ENCODE data around the gene LDLRAD1.
"Not testable (repeated sequence)": the region's sequence is repeated elsewhere in the genome, so short reads cannot be mapped to it uniquely, and the experiment has no call there.

The LDLRAD1 gene, protein sequence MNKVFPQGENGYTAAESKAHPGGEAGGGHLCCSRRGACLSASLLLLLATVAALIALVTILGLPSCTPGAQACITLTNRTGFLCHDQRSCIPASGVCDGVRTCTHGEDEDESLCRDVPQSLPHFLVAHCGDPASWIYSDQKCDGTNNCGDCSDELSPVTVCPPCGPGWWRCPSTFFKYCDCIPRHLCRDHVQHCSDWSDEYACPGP

DNA sequence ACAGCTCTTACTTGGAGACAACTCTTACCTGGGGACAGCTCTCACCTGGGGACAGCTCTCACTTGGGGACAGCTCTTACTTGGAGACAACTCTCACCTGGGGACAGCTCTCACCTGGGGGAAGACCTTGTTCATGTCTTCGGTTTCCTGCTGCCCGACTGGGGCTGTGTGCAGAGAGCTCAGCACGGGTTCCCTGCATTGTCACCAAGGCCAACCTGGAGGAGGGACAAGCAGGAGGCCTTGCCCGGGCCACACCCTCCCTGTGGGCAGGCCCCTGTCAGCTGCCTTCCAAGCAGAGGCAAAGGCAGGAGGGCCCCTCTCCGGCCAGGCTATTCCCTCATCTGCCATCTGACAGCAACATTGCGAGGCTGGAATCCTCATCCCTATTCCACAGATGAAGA, at the start of gene LDLRAD1:
Gene LDLRAD1, minus strand, starts transcription at position 208 of the 400 bp plus-strand sequence. Its CDS starts 74 bp downstream, at position 134.
- no peak for DNase-seq

DNA sequence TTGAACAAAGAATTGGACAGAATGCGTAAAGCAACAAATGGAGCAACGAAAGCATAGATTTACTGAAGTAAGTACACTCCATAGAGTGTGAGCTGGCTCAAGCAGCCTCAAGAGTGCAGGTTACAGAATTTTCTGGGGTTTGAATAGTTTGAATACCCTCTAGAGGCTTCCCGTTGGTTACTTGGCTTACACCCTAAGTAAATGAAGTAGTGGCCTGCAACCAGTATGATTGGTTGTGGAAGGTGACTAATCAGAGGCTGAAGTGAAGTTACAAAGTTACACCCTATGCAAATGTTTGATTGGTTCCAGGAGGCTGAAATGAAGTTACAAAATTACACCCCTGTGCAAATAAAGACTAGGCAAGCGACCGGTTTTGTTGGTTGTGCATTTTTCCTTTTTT, 46.3 kb upstream of the LDLRAD1 start:
- peak; percentile 15 for DNase-seq

DNA sequence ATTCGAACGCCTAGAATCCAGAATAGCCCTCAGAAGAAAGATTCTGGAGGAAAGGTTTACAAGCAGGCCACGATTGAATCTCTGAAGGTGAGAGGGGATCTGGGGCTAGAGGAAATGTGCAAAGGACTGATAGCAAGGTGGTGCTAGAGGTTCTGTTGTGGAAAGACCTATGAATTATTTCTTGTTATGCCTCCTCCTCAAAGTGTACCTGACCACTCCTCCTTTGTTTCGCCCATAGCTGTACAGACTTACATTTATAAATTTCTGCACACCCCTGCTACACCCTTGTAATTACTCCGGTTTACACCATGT, 36.4 kb upstream of the LDLRAD1 start:
- DNase-seq, result no peak

DNA sequence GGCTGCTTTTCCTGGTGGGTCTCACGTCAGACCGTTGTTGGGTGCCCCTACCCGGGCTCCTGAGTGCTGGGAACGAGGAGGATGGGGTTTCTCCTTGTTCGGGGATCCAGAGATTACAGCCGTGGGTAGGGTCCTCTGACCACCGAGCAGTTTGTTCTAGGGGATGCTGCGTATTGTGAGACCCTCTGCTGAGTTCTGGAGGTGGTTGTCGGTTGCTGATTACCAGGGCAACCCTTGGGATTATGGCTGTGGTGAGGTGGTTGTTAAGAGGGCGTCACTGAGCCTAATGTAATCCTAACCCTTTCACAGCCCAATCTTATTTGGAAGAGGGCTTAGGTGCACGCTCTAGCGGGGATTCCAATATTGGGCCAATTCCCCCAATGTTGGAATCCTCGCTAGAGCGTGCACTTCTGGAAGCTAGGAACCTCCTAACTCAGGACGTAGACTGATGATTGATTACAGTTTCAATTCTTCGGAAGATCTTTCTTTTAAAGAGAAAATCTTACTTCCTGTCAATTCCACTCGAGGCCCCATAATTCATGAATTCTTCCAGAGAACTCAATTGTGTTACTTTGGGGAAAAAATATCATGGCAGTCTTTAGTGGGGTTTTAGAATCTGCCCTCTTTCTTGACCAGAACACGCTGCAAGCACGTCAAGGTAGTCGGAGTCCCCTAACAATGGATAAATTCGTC, 35.9 kb upstream of the LDLRAD1 start:
- DNase-seq, result no peak

DNA sequence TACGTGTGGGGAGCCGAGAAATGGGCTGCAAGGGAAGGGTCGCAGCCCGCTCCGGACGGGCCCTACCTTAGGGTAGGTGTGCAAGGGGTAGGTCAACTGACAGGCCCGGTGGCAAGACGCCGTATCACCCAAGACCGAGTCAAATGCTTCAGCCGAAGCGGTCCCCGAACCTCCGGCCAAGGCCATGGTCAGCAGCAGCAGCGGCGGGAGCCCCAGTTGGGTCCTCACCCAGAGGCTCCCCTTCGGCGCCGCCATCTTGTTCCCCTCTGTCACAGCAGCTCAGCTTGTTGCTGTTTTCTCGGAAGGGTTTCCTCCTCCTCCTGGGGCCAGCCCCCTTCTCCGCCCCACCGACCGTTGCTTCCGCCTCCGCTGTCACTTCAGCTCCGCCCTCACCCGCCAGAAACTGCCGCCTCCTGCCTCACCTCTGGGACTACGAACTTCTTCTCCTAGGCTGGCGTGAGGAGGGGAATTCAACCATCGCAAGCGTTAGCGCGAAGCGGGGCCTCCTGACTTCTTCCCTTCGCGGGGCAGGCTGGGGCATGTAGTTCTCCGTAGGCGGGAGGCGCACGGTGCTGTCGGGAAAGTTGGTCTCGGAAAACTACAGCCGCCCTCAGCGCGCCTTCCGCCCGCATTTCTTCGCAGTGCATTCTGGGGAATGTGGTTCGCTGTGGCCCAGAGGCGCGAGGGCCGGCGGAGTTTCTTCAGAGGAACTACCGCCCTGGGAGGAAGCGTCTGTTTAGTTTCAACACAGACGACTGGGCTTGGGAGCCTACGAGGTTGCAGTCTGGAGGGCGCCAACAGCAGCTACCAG, 35.2 kb upstream of the LDLRAD1 start, which contains the start of the genes TCEANC2 and TMEM59:
Gene TCEANC2, plus strand, starts transcription at position 675 of the 811 bp plus-strand sequence. CDS start 815 bp downstream, outside the sequence.
Gene TMEM59, minus strand, starts transcription at position 271 of the 811 bp plus-strand sequence. Its CDS starts 16 bp downstream, at position 255.
- DNase-seq, result peak; percentile 99

DNA sequence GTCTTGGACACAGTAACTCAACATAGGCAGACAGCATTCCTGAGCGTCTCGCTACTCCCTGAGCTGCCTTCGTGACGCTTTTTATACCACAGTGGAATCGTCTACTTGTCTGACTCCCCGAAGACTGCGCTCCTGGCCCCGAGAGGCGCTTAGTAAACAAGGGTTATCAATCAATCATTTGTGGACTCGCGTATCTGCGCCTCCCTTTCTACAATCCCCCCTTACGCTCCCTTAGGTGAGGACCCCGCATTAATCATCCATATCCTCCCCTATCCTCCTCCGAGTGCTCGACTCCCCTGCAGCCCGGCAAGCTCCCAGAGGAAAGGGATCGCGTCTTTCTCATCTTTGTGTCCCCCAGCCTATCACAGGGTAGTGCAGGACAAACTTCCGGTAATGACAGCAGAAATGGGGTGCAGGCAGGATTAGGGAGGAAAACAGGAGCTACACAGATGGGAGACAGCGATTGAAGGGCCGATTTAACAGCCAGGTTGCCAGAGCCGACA, 34.5 kb upstream of the LDLRAD1 start:
- peak; percentile 79 for DNase-seq

DNA sequence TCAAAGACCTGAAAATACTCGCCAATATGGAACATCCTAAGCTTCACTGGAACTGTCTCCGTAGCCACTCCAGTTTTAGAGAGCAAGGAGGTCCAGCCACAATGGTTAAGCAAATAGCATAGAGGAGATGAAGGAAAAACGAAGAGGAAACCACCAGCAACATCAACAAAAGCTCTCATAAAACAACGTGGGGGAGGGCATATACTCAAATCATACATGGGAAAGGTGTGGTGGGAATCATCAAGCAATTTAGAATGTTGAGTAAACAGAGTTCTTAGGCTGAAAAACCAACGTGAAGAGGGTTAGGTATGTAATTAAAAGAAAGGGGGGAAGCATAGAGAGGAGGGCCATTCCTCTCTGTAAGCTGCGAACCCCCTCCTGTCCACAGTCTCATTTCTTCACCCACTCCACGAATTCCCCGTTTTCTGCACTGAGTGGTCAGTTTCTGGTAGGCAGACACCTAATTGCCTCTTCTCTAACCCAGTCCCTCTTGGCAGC, 34.0 kb upstream of the LDLRAD1 start:
- no peak for DNase-seq

DNA sequence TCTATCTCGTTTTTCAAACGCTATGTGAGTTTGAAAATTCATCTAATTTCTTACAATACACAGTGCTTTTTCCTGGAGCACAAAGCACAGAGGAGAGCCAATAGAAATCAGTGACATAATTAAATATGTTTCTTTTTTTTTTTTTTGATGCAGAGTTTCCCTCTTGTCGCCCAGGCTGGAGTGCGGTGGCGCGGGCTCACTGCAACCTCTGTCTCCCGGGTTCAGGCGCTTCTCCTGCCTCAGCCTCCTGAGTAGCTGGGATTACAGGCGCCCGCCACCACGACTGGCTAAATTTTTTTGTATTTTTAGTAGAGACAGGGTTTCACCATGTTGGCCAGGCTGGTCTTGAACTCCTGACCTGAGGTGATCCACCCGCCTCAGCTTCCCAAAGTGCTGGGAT, 32.4 kb upstream of the LDLRAD1 start:
- not testable (repeated sequence) for DNase-seq

DNA sequence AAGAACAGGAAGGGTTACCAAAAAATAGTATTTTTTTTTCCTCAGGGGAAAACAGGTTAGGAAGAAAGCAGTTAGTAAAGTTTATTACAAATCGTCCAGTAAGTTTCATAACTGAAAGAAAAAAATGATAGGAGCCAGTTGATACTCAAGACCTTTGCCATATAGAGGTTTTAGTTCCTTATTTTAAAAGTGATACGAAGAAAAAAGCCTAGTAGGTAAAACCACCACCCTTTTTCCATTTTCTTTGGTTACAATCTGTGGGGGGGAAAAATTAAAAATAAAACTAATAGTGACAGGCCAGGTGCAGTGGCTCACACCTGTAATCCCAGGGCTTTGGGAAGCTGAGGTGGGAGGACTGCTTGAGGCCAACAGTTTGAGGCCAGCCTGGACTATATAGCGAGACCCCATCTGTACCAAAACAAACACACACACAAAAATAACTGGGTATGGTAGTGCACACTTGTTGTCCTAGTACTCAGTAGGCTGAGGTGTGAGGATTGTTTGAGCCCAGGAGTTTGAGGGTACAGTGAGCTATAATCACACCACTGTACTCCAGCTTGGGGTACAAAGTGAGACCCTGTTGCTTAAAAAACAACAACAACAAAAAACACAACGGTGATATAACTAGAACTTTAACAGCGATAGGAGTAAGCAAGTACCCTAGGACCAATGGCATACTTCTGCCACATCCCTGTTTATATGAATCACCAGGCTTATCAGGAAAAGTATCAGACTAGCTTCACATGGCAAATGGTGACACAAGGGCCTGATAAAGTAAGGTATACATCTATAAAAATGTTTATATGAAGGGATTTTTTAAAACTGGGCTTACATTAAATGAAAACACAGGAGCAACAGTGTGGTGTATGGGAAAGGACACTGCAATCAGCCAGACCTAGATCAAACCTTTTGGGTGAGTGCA, 29.7 kb upstream of the LDLRAD1 start:
- DNase-seq, result no peak

DNA sequence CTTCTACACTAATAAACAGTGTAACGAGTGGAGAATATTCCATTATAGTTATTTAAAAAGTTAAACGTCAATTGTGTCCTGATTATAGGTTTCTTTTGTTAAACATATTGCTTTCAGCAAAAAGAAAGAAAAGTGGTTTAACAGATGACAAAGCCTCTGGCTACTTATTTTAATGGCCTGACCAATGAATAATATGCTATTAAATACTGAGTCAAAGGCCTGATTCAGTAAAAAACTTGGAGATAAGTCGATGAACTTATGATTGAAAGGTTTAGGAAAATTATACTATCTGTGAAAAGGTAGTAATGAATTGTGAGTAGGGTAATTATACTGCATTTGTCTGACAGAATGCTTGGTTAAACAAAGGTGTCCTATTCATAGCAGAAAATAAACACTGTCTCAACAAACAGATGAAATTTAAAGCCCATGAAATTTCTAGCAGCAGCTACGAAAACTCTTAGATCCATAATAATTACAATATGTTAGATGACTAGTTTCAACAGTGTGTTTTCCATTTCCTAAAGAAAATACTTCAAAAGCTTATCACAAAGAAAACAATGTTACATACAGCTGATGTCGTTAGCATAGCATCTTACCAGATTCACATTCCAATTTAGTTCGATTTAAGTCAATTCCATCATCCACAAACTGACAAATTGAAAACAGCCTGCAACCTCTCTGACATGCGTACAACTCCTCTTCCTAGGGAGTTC, 28.8 kb upstream of the LDLRAD1 start:
- DNase-seq, result peak; percentile 8

DNA sequence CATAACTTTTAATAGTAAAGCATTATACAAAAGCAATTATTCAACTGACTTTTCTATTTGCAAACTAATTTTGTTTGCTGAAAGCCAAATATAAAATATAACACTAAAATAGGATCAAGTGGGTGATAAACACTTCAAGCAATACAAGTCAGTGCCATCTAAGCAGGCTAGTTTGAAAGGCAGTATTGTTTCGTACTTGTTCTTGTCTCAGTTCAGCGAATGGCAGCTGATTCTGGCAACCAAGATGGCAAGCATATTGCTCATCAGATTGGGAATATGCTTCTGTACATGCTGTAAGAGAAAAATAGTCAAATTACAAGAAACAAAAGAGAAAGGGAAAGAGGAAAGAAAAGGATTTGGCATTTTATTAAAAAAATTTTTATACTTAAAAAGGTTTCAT, 27.5 kb upstream of the LDLRAD1 start:
- no peak for DNase-seq

DNA sequence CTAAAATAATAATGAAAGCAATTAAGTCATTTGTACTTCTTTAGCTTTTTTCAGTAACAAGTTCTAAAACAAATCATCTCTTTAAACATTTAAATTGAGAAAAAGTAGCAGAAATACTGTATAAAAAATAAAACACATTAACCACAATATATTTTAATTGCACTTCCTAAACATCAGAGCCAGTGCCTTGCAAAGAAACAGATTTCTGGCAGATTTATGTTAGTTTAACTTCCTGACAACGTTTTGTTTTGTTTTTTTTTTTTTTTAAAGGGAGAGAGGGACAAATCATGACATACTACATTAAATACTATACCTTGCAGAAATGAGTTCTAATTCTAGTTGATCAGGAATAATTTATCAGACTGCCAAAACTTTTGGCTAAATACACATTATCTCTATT, 23.8 kb upstream of the LDLRAD1 start:
- no peak for DNase-seq

DNA sequence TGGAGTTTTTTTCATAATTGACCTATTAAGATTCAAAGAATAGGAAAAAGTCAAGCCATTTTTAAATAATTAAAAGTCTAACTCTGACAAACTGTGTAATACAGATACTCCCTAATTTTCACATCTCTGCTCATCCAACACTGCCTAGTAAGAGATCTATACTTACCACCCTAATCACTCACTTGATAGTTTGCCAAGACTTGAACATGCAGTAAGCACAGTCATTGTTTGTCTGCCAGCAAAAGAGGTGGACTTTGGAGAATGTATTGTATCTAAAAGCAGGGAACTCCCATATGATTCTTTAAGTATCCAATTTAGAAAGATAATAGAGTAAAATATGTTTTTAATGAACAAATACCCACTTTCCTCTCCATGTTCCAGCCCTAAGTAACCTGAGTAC, 19.5 kb upstream of the LDLRAD1 start:
- no peak for DNase-seq

DNA sequence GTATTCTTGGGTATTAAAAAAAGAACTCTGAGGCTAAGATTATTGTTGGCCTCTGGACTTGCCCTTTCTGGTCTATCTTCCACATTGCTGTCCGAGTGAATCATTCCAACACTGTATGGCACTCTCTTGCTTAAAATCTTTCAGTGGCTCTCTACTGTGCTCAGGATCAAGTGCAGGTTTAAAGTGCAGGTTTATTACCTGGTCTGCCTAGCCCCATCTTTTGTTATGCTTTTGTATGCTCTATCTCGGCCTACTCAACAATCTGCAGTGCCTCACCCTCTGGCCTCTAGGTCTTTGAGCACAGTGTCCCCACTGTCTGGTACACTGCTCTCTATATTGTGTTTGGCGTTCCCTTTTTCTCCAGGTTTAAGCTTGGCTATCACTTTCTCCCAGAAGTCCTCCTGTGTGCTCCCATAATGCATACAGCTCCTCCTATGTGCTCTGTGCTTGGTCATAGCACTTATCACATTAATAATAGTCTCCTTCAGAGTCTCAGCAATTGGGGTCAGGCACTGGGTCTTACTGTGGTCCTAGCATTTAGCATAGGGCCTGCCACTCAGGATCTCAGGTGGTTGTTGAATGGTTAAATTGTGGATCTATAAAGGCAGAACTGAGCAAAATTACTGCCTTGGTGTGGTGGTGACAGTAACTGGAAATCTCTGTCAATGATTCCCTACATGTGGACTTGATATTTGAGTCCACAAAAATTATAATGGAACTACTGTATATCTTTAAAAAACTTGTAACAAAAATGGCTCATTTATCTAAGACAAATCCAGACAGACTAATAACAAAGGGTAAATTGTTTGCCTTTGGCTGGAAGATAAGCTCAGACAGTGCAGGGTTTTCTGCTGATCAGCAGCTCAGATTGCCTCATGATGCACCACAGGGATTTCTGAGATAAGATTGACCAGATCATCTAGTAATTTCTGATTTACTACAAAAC, 10.6 kb upstream of the LDLRAD1 start:
- no peak for DNase-seq

DNA sequence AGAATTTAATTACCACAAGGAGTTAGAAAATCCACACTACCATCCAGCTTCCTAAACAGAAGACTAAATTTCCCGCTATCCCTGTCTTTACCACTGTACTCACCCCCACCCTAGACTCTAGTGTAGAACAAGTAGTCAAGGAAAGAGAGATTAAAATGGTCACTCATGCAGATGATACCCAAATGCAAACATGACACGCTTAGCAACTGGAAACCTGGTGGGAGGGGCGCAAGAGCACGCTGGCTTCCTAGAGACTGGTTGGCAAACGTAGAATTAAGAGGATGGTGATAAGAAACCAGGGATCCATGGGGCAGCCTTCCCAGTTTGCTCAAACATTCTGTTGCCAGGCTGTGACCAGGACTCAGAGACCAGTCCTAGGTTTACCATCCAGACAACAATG, 9.9 kb upstream of the LDLRAD1 start:
- DNase-seq, result peak; percentile 4

DNA sequence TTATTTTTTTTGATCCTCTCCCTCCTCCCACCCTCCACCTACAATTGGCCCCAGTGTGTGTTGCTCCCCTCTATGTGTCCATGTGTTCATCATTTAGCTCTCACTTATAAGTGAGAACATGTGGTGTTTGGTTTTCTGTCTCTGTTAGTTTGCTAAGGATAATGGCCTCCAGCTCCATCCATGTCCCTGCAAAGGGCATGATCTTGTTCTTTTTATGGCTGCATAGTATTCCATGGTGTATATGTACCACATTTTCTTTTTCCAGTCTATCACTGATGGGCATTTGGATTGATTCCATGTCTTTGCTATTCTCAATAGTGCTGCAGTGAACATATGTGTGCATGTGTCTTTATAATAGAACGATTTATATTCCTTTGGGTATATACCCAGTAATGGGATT, 6.8 kb upstream of the LDLRAD1 start:
- not testable (repeated sequence) for DNase-seq

DNA sequence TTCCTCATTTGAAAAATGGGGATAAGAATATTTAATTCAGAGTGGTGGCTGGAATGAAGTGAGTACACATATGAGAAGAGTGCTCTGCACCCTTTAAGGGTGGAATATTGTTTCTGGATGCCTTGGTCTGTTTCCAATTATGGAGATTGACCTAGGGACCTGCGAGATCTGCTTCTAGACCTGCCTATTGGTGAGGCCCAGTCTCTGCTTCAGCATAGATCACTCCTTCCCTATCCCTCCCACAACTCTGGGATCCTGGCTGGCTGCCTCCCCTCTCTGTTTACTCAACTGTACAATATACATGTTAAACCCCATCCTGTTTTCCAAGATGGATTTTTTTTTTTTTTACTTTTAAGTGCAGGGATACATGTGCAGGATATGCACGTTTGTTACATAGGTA, 6.4 kb upstream of the LDLRAD1 start:
- no peak for DNase-seq

DNA sequence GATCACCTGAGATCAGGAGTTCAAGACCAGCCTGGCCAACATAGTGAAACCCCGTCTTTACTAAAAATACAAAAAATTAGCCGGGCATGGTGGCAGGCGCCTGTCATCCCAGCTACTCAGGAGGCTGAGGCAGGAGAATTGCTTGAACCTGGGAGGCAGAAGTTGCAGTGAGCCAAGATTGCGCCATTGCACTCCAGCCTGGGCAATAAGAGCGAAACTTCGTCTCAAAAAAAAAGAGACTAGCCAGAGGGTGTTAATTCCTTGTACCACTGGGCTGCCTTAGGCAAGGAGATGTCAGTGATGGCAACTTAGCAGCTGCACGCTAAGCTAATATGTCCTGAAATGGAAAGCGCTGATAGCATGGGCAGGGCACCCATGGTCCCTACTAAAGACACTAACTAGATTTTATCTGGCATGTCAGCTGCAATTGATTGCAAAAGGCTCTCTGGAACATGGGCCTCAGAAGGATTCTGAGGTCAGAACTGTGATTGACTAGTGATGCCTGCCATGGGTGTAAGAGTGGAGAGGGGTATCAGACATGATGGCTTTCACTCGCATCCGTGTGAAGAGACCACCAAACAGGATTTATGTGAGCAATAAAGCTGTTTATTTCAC, 1.7 kb upstream of the LDLRAD1 start:
- DNase-seq, result not testable (repeated sequence)

DNA sequence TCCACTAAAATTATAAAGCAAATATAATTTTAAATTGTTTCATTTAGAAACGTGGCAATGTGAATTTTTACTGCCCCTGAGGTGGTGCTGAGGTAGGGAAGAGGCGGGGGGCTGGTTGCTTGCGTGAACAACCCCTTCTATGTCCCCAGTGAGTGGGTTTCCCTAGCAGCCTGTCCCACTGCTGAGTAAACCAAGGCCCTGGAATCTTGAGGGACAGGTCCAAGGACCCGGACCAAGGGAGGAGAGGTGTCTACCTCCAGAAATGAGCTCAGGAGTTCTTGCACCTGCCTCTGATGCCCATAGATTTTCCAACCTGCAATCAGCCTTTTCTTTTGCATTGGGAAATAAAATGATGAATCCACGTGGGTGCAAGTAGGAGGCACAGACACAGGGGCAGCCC, 649 bp upstream of the LDLRAD1 start:
- no peak for DNase-seq
